ENCODE measurements around the gene SPAG17. TPM values are rescaled to one million over a fixed set of nuclear protein-coding genes. Genes with fewer than 3 reads are reported as not detected.
"Not testable (repeated sequence)": the region's sequence is repeated elsewhere in the genome, so short reads cannot be mapped to it uniquely, and the experiment has no call there.

SPAG17 gene
- total RNA-seq, 1 experiment from 2014 or later = not detected

- H3K4me1 ChIP-seq (ENCODE audit: insufficient read depth, low read length, poor library complexity, severe bottlenecking) = peaks cover 16% of the 10 kb centered on the region
- peak overlapping the region; percentile 79 for H3K27ac ChIP-seq (ENCODE audit: low read depth, low read length, poor library complexity, severe bottlenecking)
- peak; percentile 33 for DNase-seq (ENCODE audit: low spot score)
- intact Hi-C loops (cut with micrococcal nuclease; ENCODE audit: unreplicated experiment) = no loop called here
- no peaks in the 10 kb centered on the region for H3K27me3 ChIP-seq (replicated peaks; ENCODE audit: insufficient read depth, low read depth, low read length, poor library complexity)
- TF ChIP-seq CTCF (conservative IDR thresholded peaks at IDR 0.05; ENCODE audit: low read depth, low read length) (no peak), EZH2 (IDR thresholded peaks at IDR 0.05; ENCODE audit: borderline replicate concordance, low read depth, low read length, poor library complexity, severe bottlenecking) (no peak)
- peak overlapping the region; percentile 74 for H3K4me3 ChIP-seq (ENCODE audit: low read depth, low read length, poor library complexity, severe bottlenecking)
- no peaks in the 10 kb centered on the region for H3K9me3 ChIP-seq (ENCODE audit: low read depth, low read length, poor library complexity, severe bottlenecking)
- no TSS peak for BruUV-seq (replicated peaks)
- peaks cover 4% of the 10 kb centered on the region for H3K36me3 ChIP-seq (ENCODE audit: insufficient read depth, low read length, poor library complexity, severe bottlenecking)
- ChIA-PET POLR2A (ENCODE audit: low non-redundant PET) (no interaction called here), CTCF (no interaction called here)
Observed at GRCh38 chr1:117928881-117929342, 256.1 kb downstream of the SPAG17 start.

GRCh38 chr1:117925981-117926380 is 259.0 kb downstream of the SPAG17 start:
- Histone ChIP-seq H3K36me3 (ENCODE audit: insufficient read depth, low read length, poor library complexity, severe bottlenecking) (no peaks in the 10 kb centered on the region), H3K27ac (ENCODE audit: low read depth, low read length, poor library complexity, severe bottlenecking) (no peak overlapping the region), H3K9me3 (ENCODE audit: low read depth, low read length, poor library complexity, severe bottlenecking) (no peaks in the 10 kb centered on the region), H3K27me3 (replicated peaks; ENCODE audit: insufficient read depth, low read depth, low read length, poor library complexity) (no peaks in the 10 kb centered on the region), H3K4me3 (ENCODE audit: low read depth, low read length, poor library complexity, severe bottlenecking) (no peak overlapping the region), H3K4me1 (ENCODE audit: insufficient read depth, low read length, poor library complexity, severe bottlenecking) (peaks cover 8% of the 10 kb centered on the region)
- ChIA-PET POLR2A (ENCODE audit: low non-redundant PET) (no interaction called here), CTCF (no interaction called here)
- intact Hi-C loops (cut with micrococcal nuclease; ENCODE audit: unreplicated experiment) = no loop called here
- no peak for TF ChIP-seq EZH2 (IDR thresholded peaks at IDR 0.05; ENCODE audit: borderline replicate concordance, low read depth, low read length, poor library complexity, severe bottlenecking)
- TF ChIP-seq CTCF (conservative IDR thresholded peaks at IDR 0.05; ENCODE audit: low read depth, low read length) = no peak
- DNase-seq (ENCODE audit: low spot score) = no peak
- BruUV-seq (replicated peaks) = no TSS peak

GRCh38 chr1:117922717-117923116 is 262.3 kb downstream of the SPAG17 start:
- BruUV-seq (replicated peaks); H3K4me3 ChIP-seq (ENCODE audit: low read depth, low read length, poor library complexity, severe bottlenecking); H3K4me1 ChIP-seq (ENCODE audit: insufficient read depth, low read length, poor library complexity, severe bottlenecking); DNase-seq (ENCODE audit: low spot score); CTCF ChIA-PET; H3K27me3 ChIP-seq (replicated peaks; ENCODE audit: insufficient read depth, low read depth, low read length, poor library complexity); intact Hi-C loops (cut with micrococcal nuclease; ENCODE audit: unreplicated experiment); H3K9me3 ChIP-seq (ENCODE audit: low read depth, low read length, poor library complexity, severe bottlenecking); POLR2A ChIA-PET (ENCODE audit: low non-redundant PET); H3K27ac ChIP-seq (ENCODE audit: low read depth, low read length, poor library complexity, severe bottlenecking): not testable (repeated sequence)
- peaks cover 12% of the 10 kb centered on the region for H3K36me3 ChIP-seq (ENCODE audit: insufficient read depth, low read length, poor library complexity, severe bottlenecking)

GRCh38 chr1:117921991-117922390 is 263.0 kb downstream of the SPAG17 start:
- DNase-seq (ENCODE audit: low spot score) = no peak
- no peaks in the 10 kb centered on the region for H3K27me3 ChIP-seq (replicated peaks; ENCODE audit: insufficient read depth, low read depth, low read length, poor library complexity)
- no peak overlapping the region for H3K27ac ChIP-seq (ENCODE audit: low read depth, low read length, poor library complexity, severe bottlenecking)
- ChIA-PET POLR2A (ENCODE audit: low non-redundant PET) (no interaction called here), CTCF (no interaction called here)
- BruUV-seq (replicated peaks) = no TSS peak
- H3K36me3 ChIP-seq (ENCODE audit: insufficient read depth, low read length, poor library complexity, severe bottlenecking) = peaks cover 19% of the 10 kb centered on the region
- intact Hi-C loops (cut with micrococcal nuclease; ENCODE audit: unreplicated experiment) = no loop called here
- H3K4me3 ChIP-seq (ENCODE audit: low read depth, low read length, poor library complexity, severe bottlenecking) = no peak overlapping the region
- TF ChIP-seq CTCF (conservative IDR thresholded peaks at IDR 0.05; ENCODE audit: low read depth, low read length) (no peak), EZH2 (IDR thresholded peaks at IDR 0.05; ENCODE audit: borderline replicate concordance, low read depth, low read length, poor library complexity, severe bottlenecking) (no peak)
- H3K9me3 ChIP-seq (ENCODE audit: low read depth, low read length, poor library complexity, severe bottlenecking) = no peaks in the 10 kb centered on the region
- no peaks in the 10 kb centered on the region for H3K4me1 ChIP-seq (ENCODE audit: insufficient read depth, low read length, poor library complexity, severe bottlenecking)
